K562 (cell line): ENCODE results near the gene SIGMAR1. TPM values are rescaled to one million over a fixed set of nuclear protein-coding genes. Genes with fewer than 3 reads are reported as not detected.

Experiments
- BACH1 ChIP-seq: fragments of 200-800 bp; sonication (Bioruptor generic); IDR thresholded peaks from 2 replicates; pipeline ENCODE4 v1.6.1; 2016; ENCODE audit warnings: missing genetic modification characterization, missing compliant biosample characterization
- CCNT2 ChIP-seq: IDR thresholded peaks from 2 replicates; pipeline ENCODE4 v1.6.1; 2011; ENCODE audit warnings: borderline replicate concordance, low read depth, mild to moderate bottlenecking, moderate library complexity, mixed read lengths, low read length; ENCODE audit not compliant: insufficient read length; ENCODE audit errors: extremely low read depth
- ELK1 ChIP-seq: sonication (generic); formaldehyde crosslinking; IDR thresholded peaks from 2 replicates; pipeline ENCODE4 v1.8.1; 2022; ENCODE audit warnings: missing genetic modification reagents
- ETS1 ChIP-seq: conservative IDR thresholded peaks from 2 replicates; pipeline ENCODE4 v1.6.1; 2011; ENCODE audit warnings: low read depth, mild to moderate bottlenecking, low read length; ENCODE audit not compliant: control insufficient read depth
- FOXM1 ChIP-seq, 2 experiments: fragments of 450-650 bp in 1 of 2; sonication (generic) in 1 of 2; formaldehyde crosslinking in 1 of 2; IDR thresholded peaks; 2 replicates each; pipeline versions ENCODE4 v1.6.1 to v1.9.0; 2017 to 2022; ENCODE audit warnings: low read depth in 2 of 2, mild to moderate bottlenecking in 2 of 2, missing genetic modification reagents in 1 of 2, moderate library complexity in 1 of 2
- FOXP1 ChIP-seq: sonication (generic); formaldehyde crosslinking; IDR thresholded peaks from 2 replicates; pipeline ENCODE4 v1.8.0; 2022; ENCODE audit warnings: mild to moderate bottlenecking, missing genetic modification reagents
- KDM5B ChIP-seq: fragments of 200-600 bp; sonication (generic); IDR thresholded peaks from 2 replicates; pipeline ENCODE4 v1.6.1; 2012; ENCODE audit warnings: low read depth, mild to moderate bottlenecking, moderate library complexity, low read length, control low read depth, inconsistent platforms; ENCODE audit not compliant: insufficient replicate concordance
- MAX ChIP-seq: sonication (generic); formaldehyde crosslinking; IDR thresholded peaks from 2 replicates; pipeline ENCODE4 v1.9.0; 2022; ENCODE audit warnings: mild to moderate bottlenecking, missing genetic modification reagents
- MYBL2 ChIP-seq, 2 experiments: fragments of 450-650 bp in 1 of 2; sonication (generic) in 1 of 2; formaldehyde crosslinking in 1 of 2; IDR thresholded peaks; 2 replicates each; pipeline versions ENCODE4 v1.6.1 to v1.8.1; 2017 to 2022; ENCODE audit warnings: borderline replicate concordance in 1 of 2, inconsistent platforms in 1 of 2, low read depth in 1 of 2, mild to moderate bottlenecking in 1 of 2, missing genetic modification reagents in 1 of 2, moderate library complexity in 1 of 2
- MYC ChIP-seq, 2 experiments: fragments of 250-450 bp in 1 of 2; sonication (Bioruptor Pico) in 1 of 2; IDR thresholded peaks; 2 replicates each; pipeline versions ENCODE4 v1.5.1 to v1.6.1; 2012 to 2021; ENCODE audit warnings: low read depth in 2 of 2, borderline replicate concordance in 1 of 2, improper control_type of control experiment in 1 of 2, low read length in 1 of 2, mild to moderate bottlenecking in 1 of 2, moderate library complexity in 1 of 2
- PHF8 ChIP-seq: fragments of 200-600 bp; sonication (generic); IDR thresholded peaks from 2 replicates; pipeline ENCODE4 v1.6.1; 2012; ENCODE audit warnings: mixed run types, mild to moderate bottlenecking, inconsistent platforms, low read length, moderate library complexity, borderline replicate concordance
- POLR2H ChIP-seq: IDR thresholded peaks from 2 replicates; pipeline ENCODE4 v1.6.1; 2016; ENCODE audit warnings: missing genetic modification characterization, low read depth, mild to moderate bottlenecking, control low read depth, missing compliant biosample characterization, moderate library complexity
- RBBP5 ChIP-seq: fragments of 200-600 bp; sonication (generic); IDR thresholded peaks from 2 replicates; pipeline ENCODE4 v1.6.1; 2012; ENCODE audit warnings: borderline replicate concordance, mild to moderate bottlenecking, low read length, control low read depth, inconsistent platforms; ENCODE audit not compliant: insufficient read depth, poor library complexity, severe bottlenecking
- RBM34 ChIP-seq: fragments of 200-400 bp; formaldehyde crosslinking; IDR thresholded peaks from 2 replicates; pipeline ENCODE4 v1.6.1; 2018; ENCODE audit warnings: low read length, borderline replicate concordance; ENCODE audit not compliant: insufficient read depth
- SMAD4 ChIP-seq: fragments of 250-450 bp; sonication (Bioruptor Pico); conservative IDR thresholded peaks from 2 replicates; pipeline ENCODE4 v1.8.0; 2021; ENCODE audit warnings: inconsistent platforms, mild to moderate bottlenecking, moderate library complexity
- SMARCA5 ChIP-seq: fragments of 450-650 bp; IDR thresholded peaks from 2 replicates; pipeline ENCODE4 v1.6.1; 2016
- ZBED1 ChIP-seq: IDR thresholded peaks from 2 replicates; pipeline ENCODE4 v1.6.1; 2014
- ZBTB2 ChIP-seq: fragments of 450-650 bp; IDR thresholded peaks from 2 replicates; pipeline ENCODE4 v1.6.1; 2016; ENCODE audit warnings: antibody characterized with exemption
- ZBTB7A ChIP-seq: IDR thresholded peaks from 2 replicates; pipeline ENCODE4 v1.6.1; 2011; ENCODE audit warnings: low read depth, mild to moderate bottlenecking, low read length, moderate library complexity, borderline replicate concordance; ENCODE audit not compliant: control insufficient read depth
- ZFX ChIP-seq: sonication (generic); formaldehyde crosslinking; IDR thresholded peaks from 2 replicates; pipeline ENCODE4 v1.8.0; 2022; ENCODE audit warnings: mild to moderate bottlenecking, missing genetic modification reagents, moderate library complexity
- polyA plus RNA-seq, 8 experiments: library from polyadenylated mRNA; depleted of rRNA in 4 of 8; stranded (reverse) in 5 of 8; unstranded in 3 of 8; fragments of >200 nt; fragmentation: Nextera tagmentation in 2 of 8; fragmentation: Illumina TruSeq in 1 of 8; extraction: Ambion mirVana in 2 of 8; extraction: Trizol in 1 of 8; gene quantifications; 2 replicates each; pipeline versions ENCODE4 v1.2.1 to v1.2.3, GENCODE V29; 2011 to 2014; ENCODE audit warnings: inconsistent platforms in 1 of 8, missing spikeins in 1 of 8
- total RNA-seq, 7 experiments: library from RNA; depleted of rRNA in 6 of 7; stranded (reverse); fragments of >200 nt in 6 of 7; fragmentation: Illumina TruSeq in 2 of 7; extraction: Trizol in 2 of 7; gene quantifications; 2 replicates each; pipeline versions ENCODE4 v1.2.1 to v1.2.3, GENCODE V29; 2011 to 2021; ENCODE audit warnings: low replicate concordance in 1 of 7

SIGMAR1 gene
- total and polyA plus RNA-seq, 9 of the 15 experiments (the other 6 are each of a cell fraction or from before 2014, with no cell fraction given), result 6.9 to 80.0 (median 35.2) TPM

- TF ChIP-seq FOXP1, result peak; percentile 46; the same call in 1 of the 2 replicates
- no peak for TF ChIP-seq FOXM1 (IDR thresholded peaks at IDR 0.05; ENCODE audit: low read depth)
- TF ChIP-seq FOXM1 (CRISPR knock-in tag; IDR thresholded peaks at IDR 0.05; ENCODE audit: low read depth), result no peak
- TF ChIP-seq ETS1, result no peak
- TF ChIP-seq PHF8, result peak; percentile 94
- 0 out of 2 replicates have a peak, but pooled peaks have one; percentile 8 for TF ChIP-seq ZBTB7A
- TF ChIP-seq KDM5B, result peak; percentile 80
- no peak for TF ChIP-seq BACH1 (tag)
- TF ChIP-seq MAX, result peak; percentile 62
- TF ChIP-seq RBBP5, result peak; percentile 37
- peak; percentile 94 for TF ChIP-seq ZFX (CRISPR knock-in tag)
- peak; percentile 79 for TF ChIP-seq MYC (IDR thresholded peaks at IDR 0.05; ENCODE audit: low read depth, low read length)
- no peak; the same call in 1 of the 2 replicates for TF ChIP-seq MYC (CRISPR knock-in tag; IDR thresholded peaks at IDR 0.05; ENCODE audit: borderline replicate concordance, low read depth)
- peak; percentile 72 for TF ChIP-seq POLR2H (tag)
- no peak for TF ChIP-seq SMARCA5
- no peak for TF ChIP-seq SMAD4 (CRISPR knock-in tag)
- peak; percentile 64 for TF ChIP-seq CCNT2
- no peak for TF ChIP-seq RBM34
- TF ChIP-seq ELK1 (CRISPR knock-in tag), result no peak
- TF ChIP-seq MYBL2 (IDR thresholded peaks at IDR 0.05; ENCODE audit: low read depth), result no peak
- no peak for TF ChIP-seq MYBL2 (CRISPR knock-in tag; IDR thresholded peaks at IDR 0.05; ENCODE audit: borderline replicate concordance)
- no peak for TF ChIP-seq ZBED1
- TF ChIP-seq ZBTB2, result no peak
Measured at GRCh38 chr9:34611811-34612787, 25.5 kb downstream of the SIGMAR1 start, which contains the start of gene RPP25L (continued).
